DND-41 (cell line): ENCODE results near the gene PDPK1.
"Not testable (repeated sequence)": the region's sequence is repeated elsewhere in the genome, so short reads cannot be mapped to it uniquely, and the experiment has no call there.

Experiments used
- ATAC-seq: fragments of 200-7000 bp; cut with Tn5 transposase; 3 replicates; pipeline ENCODE4 v1.9.1; 2021; ENCODE audit warnings: low read depth; ENCODE audit not compliant: insufficient read depth
- DNase-seq: peaks from one replicate; pipeline ENCODE4 v3.0.0-alpha.2; 2020
- H2AFZ ChIP-seq: 2 replicates; pipeline ENCODE4 v1.6.0; 2012; ENCODE audit warnings: low read depth, low read length
- H3K27ac ChIP-seq: 2 replicates; pipeline ENCODE4 v1.5.1; 2012; ENCODE audit warnings: low read length, inconsistent platforms
- H3K27me3 ChIP-seq: fragments of 200-600 bp; sonication (generic); 2 replicates; pipeline ENCODE4 v1.6.0; 2012; ENCODE audit warnings: low read length, mild to moderate bottlenecking, inconsistent platforms; ENCODE audit not compliant: insufficient read depth, poor library complexity
- H3K36me3 ChIP-seq: 2 replicates; pipeline ENCODE4 v1.5.1; 2012; ENCODE audit warnings: low read length, inconsistent platforms; ENCODE audit not compliant: insufficient read depth
- H3K4me1 ChIP-seq: 2 replicates; pipeline ENCODE4 v1.5.1; 2012; ENCODE audit warnings: mild to moderate bottlenecking, low read length; ENCODE audit not compliant: insufficient read depth
- H3K4me2 ChIP-seq: 2 replicates; pipeline ENCODE4 v1.6.0; 2012; ENCODE audit warnings: mild to moderate bottlenecking, moderate library complexity, low read length, inconsistent platforms; ENCODE audit not compliant: insufficient read depth
- H3K4me3 ChIP-seq, 2 experiments: fragments of 200-600 bp in 1 of 2; shearing (Covaris generic) in 1 of 2; 2 replicates each; pipeline ENCODE4 v1.5.1; 2012 to 2016; ENCODE audit warnings: inconsistent platforms in 2 of 2, low read length in 2 of 2, mild to moderate bottlenecking in 2 of 2, low read depth in 1 of 2, moderate library complexity in 1 of 2
- H3K79me2 ChIP-seq: 2 replicates; pipeline ENCODE4 v1.6.0; 2012; ENCODE audit warnings: low read length, inconsistent platforms; ENCODE audit not compliant: insufficient read depth
- H3K9ac ChIP-seq: 2 replicates; pipeline ENCODE4 v1.6.0; 2012; ENCODE audit warnings: low read depth, mild to moderate bottlenecking, inconsistent platforms, low read length, moderate library complexity
- H3K9me3 ChIP-seq: 2 replicates; pipeline ENCODE4 v1.5.1; 2012; ENCODE audit warnings: low read length, moderate library complexity, mild to moderate bottlenecking, inconsistent platforms; ENCODE audit not compliant: insufficient read depth, severe bottlenecking
- H4K20me1 ChIP-seq: 2 replicates; pipeline ENCODE4 v1.6.0; 2012; ENCODE audit warnings: low read length; ENCODE audit not compliant: insufficient read depth
- TF ChIP-seq, protein P1 (sequence below): IDR thresholded peaks from 2 replicates; pipeline ENCODE4 v1.5.1; 2012; ENCODE audit warnings: borderline replicate concordance, low read length, moderate library complexity, mild to moderate bottlenecking; ENCODE audit not compliant: poor library complexity, severe bottlenecking; ENCODE audit errors: extremely low read depth

PDPK1 gene

DNA sequence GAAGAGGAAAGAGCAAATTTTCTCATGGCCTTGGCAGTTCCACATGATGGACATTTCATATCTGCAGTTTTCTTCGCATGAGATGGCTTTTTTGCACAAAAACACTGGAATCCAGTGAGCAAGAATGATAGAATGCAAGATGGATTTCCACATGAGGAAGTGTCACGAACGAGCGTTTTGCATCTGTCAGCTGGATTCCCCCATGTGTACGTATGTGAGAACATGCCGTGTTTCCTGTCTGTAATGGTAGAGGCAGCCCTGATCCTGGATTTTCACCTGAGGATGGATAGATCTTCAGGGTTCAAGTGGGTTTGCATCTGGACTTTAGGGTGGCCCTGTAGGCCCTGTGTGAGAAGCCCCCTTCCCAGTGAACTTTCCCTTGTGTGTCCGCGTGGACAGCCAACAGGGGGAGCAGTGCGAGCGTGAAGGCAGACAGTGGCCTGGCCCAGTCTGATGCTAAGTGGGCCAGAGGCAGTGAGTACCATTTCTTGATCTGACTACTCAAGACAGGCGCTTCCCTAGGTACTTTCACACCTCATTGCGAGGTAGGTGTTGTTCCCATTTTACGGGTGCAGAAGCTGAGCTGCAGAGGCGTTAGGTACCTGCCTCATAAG, 2.1 kb downstream of the PDPK1 start:
- H2AFZ ChIP-seq, H3K36me3 ChIP-seq, H3K9ac ChIP-seq, H3K27me3 ChIP-seq, DNase-seq, H3K9me3 ChIP-seq, ATAC-seq, H3K27ac ChIP-seq: not testable (repeated sequence)
- TF ChIP-seq, protein P1, sequence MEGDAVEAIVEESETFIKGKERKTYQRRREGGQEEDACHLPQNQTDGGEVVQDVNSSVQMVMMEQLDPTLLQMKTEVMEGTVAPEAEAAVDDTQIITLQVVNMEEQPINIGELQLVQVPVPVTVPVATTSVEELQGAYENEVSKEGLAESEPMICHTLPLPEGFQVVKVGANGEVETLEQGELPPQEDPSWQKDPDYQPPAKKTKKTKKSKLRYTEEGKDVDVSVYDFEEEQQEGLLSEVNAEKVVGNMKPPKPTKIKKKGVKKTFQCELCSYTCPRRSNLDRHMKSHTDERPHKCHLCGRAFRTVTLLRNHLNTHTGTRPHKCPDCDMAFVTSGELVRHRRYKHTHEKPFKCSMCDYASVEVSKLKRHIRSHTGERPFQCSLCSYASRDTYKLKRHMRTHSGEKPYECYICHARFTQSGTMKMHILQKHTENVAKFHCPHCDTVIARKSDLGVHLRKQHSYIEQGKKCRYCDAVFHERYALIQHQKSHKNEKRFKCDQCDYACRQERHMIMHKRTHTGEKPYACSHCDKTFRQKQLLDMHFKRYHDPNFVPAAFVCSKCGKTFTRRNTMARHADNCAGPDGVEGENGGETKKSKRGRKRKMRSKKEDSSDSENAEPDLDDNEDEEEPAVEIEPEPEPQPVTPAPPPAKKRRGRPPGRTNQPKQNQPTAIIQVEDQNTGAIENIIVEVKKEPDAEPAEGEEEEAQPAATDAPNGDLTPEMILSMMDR = peak; percentile 41
- peaks cover 48% of the 10 kb centered on the region for H3K79me2 ChIP-seq
- peak overlapping the region; percentile 63; the same call in 1 of the 2 replicates for H3K4me2 ChIP-seq
- peaks cover 36% of the 10 kb centered on the region for H3K4me1 ChIP-seq
- 0 out of 4 replicates have a peak overlapping the region, but pooled peaks of 1 of the 2 experiments have one; percentile 58 for H3K4me3 ChIP-seq
- H4K20me1 ChIP-seq = peaks cover 20% of the 10 kb centered on the region; the same call in 1 of the 2 replicates

DNA sequence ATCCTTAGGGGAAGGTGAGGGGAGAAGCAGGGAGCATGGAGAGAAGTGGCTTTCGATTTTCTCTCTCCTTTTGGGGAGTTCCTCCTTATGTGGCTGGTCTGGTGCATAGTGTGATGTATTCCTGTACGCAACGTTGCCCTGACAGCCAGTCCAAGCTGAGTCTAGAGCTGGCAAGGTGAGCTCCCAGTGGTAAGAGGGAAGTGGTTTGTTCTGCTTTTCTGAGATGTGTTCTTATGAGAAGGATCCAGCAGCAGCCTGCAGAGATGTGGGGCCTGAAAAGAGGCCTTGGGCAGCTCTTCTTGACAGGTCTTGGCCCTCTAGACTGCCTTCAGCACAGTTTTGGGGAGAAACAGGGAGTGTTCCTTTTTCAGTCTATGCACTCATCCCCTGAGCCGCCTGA, 3.1 kb downstream of the PDPK1 start:
- H3K4me1 ChIP-seq = peaks cover 36% of the 10 kb centered on the region
- not testable (repeated sequence) for H3K9me3 ChIP-seq, H3K4me2 ChIP-seq, H3K36me3 ChIP-seq, DNase-seq, H3K27me3 ChIP-seq, ATAC-seq, H2AFZ ChIP-seq, H3K27ac ChIP-seq, H3K9ac ChIP-seq, H3K4me3 ChIP-seq
- peaks cover 57% of the 10 kb centered on the region for H3K79me2 ChIP-seq
- peaks cover 25% of the 10 kb centered on the region; the same call in 1 of the 2 replicates for H4K20me1 ChIP-seq

DNA sequence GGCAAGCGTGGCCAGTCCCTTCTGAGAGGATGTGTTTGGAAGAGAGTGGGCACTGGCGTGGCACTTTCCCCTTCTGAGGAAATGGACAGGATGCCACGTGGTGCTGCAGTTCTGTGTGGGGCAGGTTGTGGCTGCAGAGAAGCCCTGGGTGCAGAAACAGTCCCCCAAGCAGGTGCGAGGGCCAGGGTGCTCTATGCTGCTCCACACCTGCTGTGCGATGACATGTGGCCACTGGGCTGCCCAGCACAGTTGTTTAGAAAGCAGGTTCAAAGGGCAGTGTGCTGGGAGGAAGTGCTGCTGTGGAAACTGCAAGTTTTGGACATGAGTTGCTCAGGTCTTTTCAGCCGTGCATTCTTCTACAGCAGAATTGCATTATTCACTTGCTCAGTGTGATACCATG, 3.6 kb downstream of the PDPK1 start:
- H3K4me3 ChIP-seq, H3K4me2 ChIP-seq, H3K27me3 ChIP-seq, H3K9ac ChIP-seq, H2AFZ ChIP-seq, H3K27ac ChIP-seq, H3K36me3 ChIP-seq, DNase-seq, H3K9me3 ChIP-seq, ATAC-seq: not testable (repeated sequence)
- Histone ChIP-seq H3K4me1 (peaks cover 32% of the 10 kb centered on the region), H4K20me1 (peaks cover 28% of the 10 kb centered on the region; the same call in 1 of the 2 replicates), H3K79me2 (peaks cover 62% of the 10 kb centered on the region)

DNA sequence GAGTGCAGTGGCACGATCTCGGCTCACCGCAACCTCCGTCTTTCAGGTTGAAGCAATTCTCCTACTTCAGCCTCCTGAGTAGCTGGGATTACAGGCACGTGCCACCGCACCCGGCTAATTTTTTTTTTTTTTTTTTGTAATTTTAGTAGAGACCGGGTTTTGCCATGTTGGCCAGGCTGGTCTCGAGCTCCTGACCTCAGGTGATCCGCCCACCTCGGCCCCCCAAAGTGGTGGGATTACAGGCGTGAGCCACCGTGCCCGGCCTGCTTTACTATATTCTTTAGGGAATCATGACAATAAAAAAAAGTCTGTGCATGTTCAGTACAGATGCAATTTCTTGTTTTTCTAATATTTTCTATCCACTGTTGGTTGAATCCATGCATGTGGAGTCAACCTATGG, 6.0 kb downstream of the PDPK1 start:
- H3K4me2 ChIP-seq, H3K9me3 ChIP-seq, H3K27me3 ChIP-seq, H3K9ac ChIP-seq, ATAC-seq, H2AFZ ChIP-seq, H3K36me3 ChIP-seq, H3K27ac ChIP-seq, DNase-seq, H3K4me3 ChIP-seq: not testable (repeated sequence)
- H3K4me1 ChIP-seq = peaks cover 20% of the 10 kb centered on the region
- H4K20me1 ChIP-seq = peaks cover 27% of the 10 kb centered on the region; the same call in 1 of the 2 replicates
- peaks cover 58% of the 10 kb centered on the region for H3K79me2 ChIP-seq

DNA sequence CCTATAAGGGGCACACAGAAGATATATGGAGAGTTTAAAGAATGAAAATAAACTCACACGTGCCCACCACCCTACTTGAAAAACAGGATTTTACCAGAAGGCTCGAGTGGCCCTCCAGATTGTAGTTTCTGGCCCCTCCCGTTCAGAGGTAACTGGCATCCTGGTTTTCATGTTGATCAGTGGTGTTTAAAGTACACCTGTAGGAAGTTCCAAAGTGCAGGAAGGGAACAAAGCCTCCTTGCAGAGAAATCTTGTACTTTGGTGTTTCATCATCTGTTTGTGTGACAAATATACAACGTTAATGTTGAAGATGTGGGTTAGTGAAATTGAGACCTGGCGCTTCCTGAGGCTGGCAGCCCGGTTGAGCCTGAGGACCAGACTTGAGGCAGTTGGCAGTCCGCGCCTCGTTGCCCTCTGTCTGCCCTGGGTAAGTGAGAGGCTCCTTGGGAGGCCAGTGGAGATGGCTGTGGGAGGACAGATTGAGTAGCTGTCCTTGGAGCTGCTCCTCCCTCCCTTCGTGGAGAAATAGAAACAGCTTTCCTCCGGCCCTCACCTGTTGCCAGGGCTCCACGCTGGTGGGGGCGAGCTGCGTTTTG, 12.6 kb downstream of the PDPK1 start:
- not testable (repeated sequence) for H3K9ac ChIP-seq, H4K20me1 ChIP-seq, H3K9me3 ChIP-seq, H3K36me3 ChIP-seq, H3K27ac ChIP-seq, H2AFZ ChIP-seq, H3K4me3 ChIP-seq, ATAC-seq, DNase-seq, H3K27me3 ChIP-seq, H3K4me1 ChIP-seq, H3K4me2 ChIP-seq
- H3K79me2 ChIP-seq = peaks cover 17% of the 10 kb centered on the region
